GM12864 (cell line): ENCODE results near the gene DIS3L2.

Experiments
- DNase-seq: peaks from one replicate; pipeline ENCODE4 v3.0.0-alpha.2; 2011; ENCODE audit warnings: low read depth
- H3K4me3 ChIP-seq: 2 replicates; pipeline ENCODE4 v1.5.1; 2011; ENCODE audit warnings: mild to moderate bottlenecking, low read depth, low read length, control low read depth
- CTCF ChIP-seq: IDR thresholded peaks from 2 replicates; pipeline ENCODE4 v1.5.1; 2011; ENCODE audit warnings: low read depth, mild to moderate bottlenecking, moderate library complexity, low read length, control low read depth, inconsistent platforms; ENCODE audit errors: missing control alignments

Gene DIS3L2

GRCh38 chr2:232250246-232251175 lies 289.0 kb downstream of the DIS3L2 start:
- no peak for TF ChIP-seq CTCF
- H3K4me3 ChIP-seq = no peak overlapping the region
- no peak for DNase-seq

DNA sequence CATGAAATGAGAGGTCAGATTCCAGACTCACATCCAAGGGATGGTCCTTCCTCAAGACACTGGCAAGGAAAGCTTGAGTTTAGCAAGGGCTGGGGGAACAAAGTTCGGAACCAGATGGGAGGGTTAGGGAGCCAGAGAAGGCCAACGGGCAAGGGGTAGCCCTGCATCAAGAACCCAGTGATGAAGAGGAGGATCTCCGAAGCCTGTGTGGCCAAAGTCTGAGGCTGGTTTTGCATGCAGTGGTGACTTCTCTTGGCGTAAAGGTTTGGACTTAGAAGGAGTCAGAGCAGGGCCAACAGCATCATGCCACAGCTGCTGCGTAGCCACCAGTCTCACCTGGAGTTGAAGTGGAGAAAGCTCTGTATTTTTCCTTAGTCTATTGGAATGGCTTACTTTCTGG lies 293.5 kb downstream of the DIS3L2 start:
- no peak for DNase-seq
- H3K4me3 ChIP-seq = no peak overlapping the region
- TF ChIP-seq CTCF = no peak

GRCh38 chr2:232260075-232260474 lies 298.6 kb downstream of the DIS3L2 start:
- H3K4me3 ChIP-seq = no peak overlapping the region
- no peak for TF ChIP-seq CTCF
- DNase-seq = no peak

DNA sequence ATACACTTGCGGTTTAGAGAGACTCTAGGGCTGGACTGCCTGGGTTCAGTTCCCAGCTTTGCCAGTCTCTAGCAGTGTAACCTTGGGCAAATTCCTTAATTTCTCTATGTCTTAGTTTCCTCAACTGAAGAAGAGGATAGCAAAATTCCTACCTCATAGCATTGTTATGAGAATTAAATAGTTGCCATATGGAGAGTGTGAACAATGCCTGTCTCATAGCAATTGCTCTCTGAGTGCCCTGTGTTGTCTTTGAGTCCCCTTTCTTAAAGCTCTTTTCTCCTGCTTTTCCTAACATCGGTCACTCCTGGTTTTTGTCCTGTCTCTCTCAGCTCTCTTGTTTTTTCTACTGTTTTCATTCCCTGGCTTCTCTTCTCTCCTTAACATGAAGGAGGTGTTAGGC lies 300.3 kb downstream of the DIS3L2 start:
- no peak for DNase-seq

GRCh38 chr2:232263295-232263694 lies 301.8 kb downstream of the DIS3L2 start:
- no peak overlapping the region for H3K4me3 ChIP-seq
- TF ChIP-seq CTCF = no peak
- no peak for DNase-seq

More for the DNA sequence above, 300.3 kb downstream of the DIS3L2 start:
- no peak for TF ChIP-seq CTCF
- H3K4me3 ChIP-seq = no peak overlapping the region

GRCh38 chr2:232264081-232264480 lies 302.6 kb downstream of the DIS3L2 start:
- H3K4me3 ChIP-seq = no peak overlapping the region
- TF ChIP-seq CTCF = no peak
- no peak for DNase-seq

DNA sequence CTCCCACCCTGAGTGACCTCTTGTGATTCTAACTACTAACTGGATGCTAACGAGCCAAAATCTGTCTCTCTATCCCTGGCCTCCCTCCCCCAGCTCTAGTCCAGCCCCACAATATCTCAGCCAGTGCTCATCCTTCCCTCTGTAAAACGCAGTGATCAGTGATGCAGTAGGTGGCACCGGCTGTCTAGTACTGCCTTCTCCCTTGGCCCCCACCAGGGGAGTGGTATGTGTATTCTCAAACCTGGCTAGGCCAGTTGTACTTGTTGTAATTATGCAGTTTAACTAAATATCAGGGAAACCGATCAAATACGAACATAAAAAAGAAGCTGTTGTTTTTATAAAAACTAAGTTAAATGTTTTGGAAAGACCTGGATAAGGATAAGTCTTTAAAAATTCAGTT lies 303.8 kb downstream of the DIS3L2 start:
- TF ChIP-seq CTCF = no peak
- no peak for DNase-seq

More for the DNA sequence above, 303.8 kb downstream of the DIS3L2 start:
- no peak overlapping the region for H3K4me3 ChIP-seq
